SK-N-MC (cell line): ENCODE measurements around the gene SPRR1A.

Experiments used
- EZH2 ChIP-seq: fragments of 200-600 bp; sonication (generic); IDR thresholded peaks from one replicate; pipeline ENCODE4 v1.6.1; 2017; ENCODE audit warnings: antibody characterized with exemption
- POLR2AphosphoS5 ChIP-seq: IDR thresholded peaks from 2 replicates; pipeline ENCODE4 v1.6.1; 2012; ENCODE audit warnings: mild to moderate bottlenecking, low read depth, low read length, borderline replicate concordance

GRCh38 chr1:153001382-153001781, 17.5 kb downstream of the SPRR1A start, which contains the start of gene SPRR3:
- no peak for TF ChIP-seq EZH2
- no peak for TF ChIP-seq POLR2AphosphoS5
